Upper lobe of right lung (tissue), 1 donor: ENCODE results near the gene MT1M. TPM values are rescaled to one million over a fixed set of nuclear protein-coding genes. Genes with fewer than 3 reads are reported as not detected.
"Not testable (repeated sequence)": the region's sequence is repeated elsewhere in the genome, so short reads cannot be mapped to it uniquely, and the experiment has no call there.

Experiments used
- ATAC-seq: fragments of 200-7000 bp; cut with Tn5 transposase; one replicate; pipeline ENCODE4 v1.9.1; 2020; ENCODE audit warnings: mild to moderate bottlenecking, moderate library complexity
- DNase-seq: peaks from one replicate; pipeline ENCODE4 v3.0.0-alpha.2; 2020
- H3K27ac ChIP-seq: fragments of 200-600 bp; one replicate; pipeline ENCODE4 v1.8.0; 2022
- H3K27me3 ChIP-seq: fragments of 200-600 bp; one replicate; pipeline ENCODE4 v1.8.0; 2022; ENCODE audit warnings: mild to moderate bottlenecking
- H3K36me3 ChIP-seq: fragments of 200-600 bp; one replicate; pipeline ENCODE4 v1.8.0; 2022
- H3K4me1 ChIP-seq: fragments of 200-600 bp; one replicate; pipeline ENCODE4 v1.8.0; 2022
- H3K4me3 ChIP-seq: fragments of 200-600 bp; one replicate; pipeline ENCODE4 v1.8.0; 2022; ENCODE audit warnings: mild to moderate bottlenecking
- H3K9me3 ChIP-seq: fragments of 200-600 bp; one replicate; pipeline ENCODE4 v1.8.0; 2022
- CTCF ChIP-seq: fragments of 200-600 bp; IDR thresholded peaks from one replicate; pipeline ENCODE4 v1.8.0; 2022; ENCODE audit warnings: antibody characterized with exemption
- intact Hi-C: fragments of 100-400 bp; cut with DNase I; formaldehyde crosslinking; loops from one replicate; pipeline ENCODE4 v1.11.0; 2022
- total RNA-seq: library from RNA; stranded (reverse); fragmentation: NEBNext Ultra II Directional; extraction: Animal tissue kit (Norgen Biotek cat#: 25700); gene quantifications from one replicate; pipeline ENCODE4 v1.2.1, GENCODE V29; 2021
- donor health status: DM: no; HTN: yes; CAD: no; lungs with severe emphysema.

The MT1M gene
- total RNA-seq, 1 donor from 2014 or later, result 40.3 TPM

- DNase-seq (no peak), ATAC-seq (peak; percentile 69)
- peaks cover 48% of the 10 kb centered on the region for H3K27me3 ChIP-seq
- TF ChIP-seq CTCF, result peak; percentile 63
- intact Hi-C loops, result no loop called here
- H3K27ac ChIP-seq, result no peak overlapping the region
- H3K9me3 ChIP-seq, result no peaks in the 10 kb centered on the region
- no peaks in the 10 kb centered on the region for H3K36me3 ChIP-seq
- no peak overlapping the region for H3K4me3 ChIP-seq
- peaks cover 14% of the 10 kb centered on the region for H3K4me1 ChIP-seq
These were observed 41.5 kb downstream of the MT1M start for GRCh38 chr16:56673921-56674320.

- DNase-seq, H3K9me3 ChIP-seq, H3K4me3 ChIP-seq, intact Hi-C loops, ATAC-seq, H3K36me3 ChIP-seq, H3K27ac ChIP-seq: not testable (repeated sequence)
- Histone ChIP-seq H3K4me1 (peaks cover 10% of the 10 kb centered on the region), H3K27me3 (peaks cover 42% of the 10 kb centered on the region)
These were observed 42.1 kb downstream of the MT1M start for GRCh38 chr16:56674570-56674969.

- no peak for TF ChIP-seq CTCF
- peaks cover 6% of the 10 kb centered on the region for H3K4me1 ChIP-seq
- H3K4me3 ChIP-seq, result peak overlapping the region; percentile 28
- intact Hi-C loops, result no loop called here
- H3K27me3 ChIP-seq, result peaks cover 31% of the 10 kb centered on the region
- ATAC-seq (peak; percentile 45), DNase-seq (no peak)
- no peaks in the 10 kb centered on the region for H3K9me3 ChIP-seq
- H3K27ac ChIP-seq, result no peak overlapping the region
- H3K36me3 ChIP-seq, result no peaks in the 10 kb centered on the region
These were observed 43.3 kb downstream of the MT1M start for GRCh38 chr16:56675685-56676210.

- ATAC-seq, result no peak
These were observed 45.0 kb downstream of the MT1M start for GRCh38 chr16:56677474-56677873.

GRCh38 chr16:56679078-56679730 is 46.7 kb downstream of the MT1M start:
- no peak overlapping the region for H3K27ac ChIP-seq
- H3K36me3 ChIP-seq, result no peaks in the 10 kb centered on the region
- intact Hi-C loops, result no loop called here
- H3K4me3 ChIP-seq, result no peak overlapping the region
- no peak for TF ChIP-seq CTCF
- peaks cover 27% of the 10 kb centered on the region for H3K4me1 ChIP-seq
- no peaks in the 10 kb centered on the region for H3K9me3 ChIP-seq
- no peak for ATAC-seq
- H3K27me3 ChIP-seq, result peaks cover 17% of the 10 kb centered on the region
- no peak for DNase-seq

More at GRCh38 chr16:56677474-56677873, 45.0 kb downstream of the MT1M start:
- H3K4me3 ChIP-seq, result no peak overlapping the region
- H3K9me3 ChIP-seq, result no peaks in the 10 kb centered on the region
- DNase-seq, result no peak
- H3K27me3 ChIP-seq, result peaks cover 25% of the 10 kb centered on the region
- TF ChIP-seq CTCF, result no peak
- H3K36me3 ChIP-seq, result no peaks in the 10 kb centered on the region
- intact Hi-C loops, result no loop called here
- H3K4me1 ChIP-seq, result peaks cover 10% of the 10 kb centered on the region
- H3K27ac ChIP-seq, result no peak overlapping the region

GRCh38 chr16:56679818-56680217 is 47.4 kb downstream of the MT1M start:
- no peak overlapping the region for H3K4me3 ChIP-seq
- peaks cover 17% of the 10 kb centered on the region for H3K27me3 ChIP-seq
- DNase-seq (no peak), ATAC-seq (no peak)
- no peaks in the 10 kb centered on the region for H3K9me3 ChIP-seq
- no peak for TF ChIP-seq CTCF
- no peak overlapping the region for H3K27ac ChIP-seq
- no peaks in the 10 kb centered on the region for H3K36me3 ChIP-seq
- peaks cover 29% of the 10 kb centered on the region for H3K4me1 ChIP-seq
- intact Hi-C loops, result no loop called here
